Measurements from ENCODE around the gene UQCR11.

The UQCR11 gene

GRCh38 chr19:1616396-1616795 lies 11.1 kb upstream of the UQCR11 start:
- H3K36me3 ChIP-seq (ENCODE audit: low read depth): peaks cover 45% of the 10 kb centered on the region

GRCh38 chr19:1615156-1615765 lies 10.0 kb upstream of the UQCR11 start:
- no peak overlapping the region for H3K27ac ChIP-seq (ENCODE audit: poor library complexity, severe bottlenecking)
- DNase-seq (ENCODE audit: low spot score): no peak
- no peaks in the 10 kb centered on the region for H3K27me3 ChIP-seq (ENCODE audit: insufficient read depth, poor library complexity, severe bottlenecking)
- H3K4me1 ChIP-seq (ENCODE audit: insufficient read depth, poor library complexity, severe bottlenecking): no peaks in the 10 kb centered on the region
- H3K9me3 ChIP-seq (ENCODE audit: severe bottlenecking): no peaks in the 10 kb centered on the region
- TF ChIP-seq CTCF (IDR thresholded peaks at IDR 0.05; ENCODE audit: poor library complexity, severe bottlenecking): no peak
- H3K4me3 ChIP-seq (ENCODE audit: severe bottlenecking): no peak overlapping the region
- no peak for ATAC-seq (ENCODE audit: low read depth)
- H3K36me3 ChIP-seq (ENCODE audit: low read depth): peaks cover 41% of the 10 kb centered on the region

More at GRCh38 chr19:1616396-1616795, 11.1 kb upstream of the UQCR11 start:
- Histone ChIP-seq H3K27ac (ENCODE audit: poor library complexity, severe bottlenecking) (no peak overlapping the region), H3K9me3 (ENCODE audit: severe bottlenecking) (no peaks in the 10 kb centered on the region), H3K4me1 (ENCODE audit: insufficient read depth, poor library complexity, severe bottlenecking) (no peaks in the 10 kb centered on the region), H3K27me3 (ENCODE audit: insufficient read depth, poor library complexity, severe bottlenecking) (no peaks in the 10 kb centered on the region), H3K4me3 (ENCODE audit: severe bottlenecking) (no peak overlapping the region)
- TF ChIP-seq CTCF (IDR thresholded peaks at IDR 0.05; ENCODE audit: poor library complexity, severe bottlenecking): no peak
- no peak for ATAC-seq (ENCODE audit: low read depth)
- DNase-seq (ENCODE audit: low spot score): no peak

GRCh38 chr19:1613808-1614570 lies 8.7 kb upstream of the UQCR11 start:
- TF ChIP-seq CTCF (IDR thresholded peaks at IDR 0.05; ENCODE audit: poor library complexity, severe bottlenecking): no peak
- Histone ChIP-seq H3K36me3 (ENCODE audit: low read depth) (peaks cover 37% of the 10 kb centered on the region), H3K4me1 (ENCODE audit: insufficient read depth, poor library complexity, severe bottlenecking) (no peaks in the 10 kb centered on the region), H3K9me3 (ENCODE audit: severe bottlenecking) (no peaks in the 10 kb centered on the region), H3K27me3 (ENCODE audit: insufficient read depth, poor library complexity, severe bottlenecking) (no peaks in the 10 kb centered on the region), H3K4me3 (ENCODE audit: severe bottlenecking) (no peak overlapping the region), H3K27ac (ENCODE audit: poor library complexity, severe bottlenecking) (no peak overlapping the region)
- DNase-seq (ENCODE audit: low spot score): no peak
- ATAC-seq (ENCODE audit: low read depth): no peak

GRCh38 chr19:1613146-1613545 lies 7.9 kb upstream of the UQCR11 start:
- no peak for DNase-seq (ENCODE audit: low spot score)
- Histone ChIP-seq H3K27ac (ENCODE audit: poor library complexity, severe bottlenecking) (no peak overlapping the region), H3K36me3 (ENCODE audit: low read depth) (peaks cover 31% of the 10 kb centered on the region), H3K27me3 (ENCODE audit: insufficient read depth, poor library complexity, severe bottlenecking) (no peaks in the 10 kb centered on the region), H3K4me1 (ENCODE audit: insufficient read depth, poor library complexity, severe bottlenecking) (no peaks in the 10 kb centered on the region), H3K9me3 (ENCODE audit: severe bottlenecking) (no peaks in the 10 kb centered on the region), H3K4me3 (ENCODE audit: severe bottlenecking) (no peak overlapping the region)
- no peak for TF ChIP-seq CTCF (IDR thresholded peaks at IDR 0.05; ENCODE audit: poor library complexity, severe bottlenecking)
- no peak for ATAC-seq (ENCODE audit: low read depth)
